Activated T-helper 1 cell treated with anti-CD3 and anti-CD28 coated beads, Interleukin-2, amount 50 U/mL, for 16 hours (primary cell): ENCODE results near the gene ZNF264.
"Not testable (repeated sequence)": the region's sequence is repeated elsewhere in the genome, so short reads cannot be mapped to it uniquely, and the experiment has no call there.

Experiments
- DNase-seq, 2 donors: peaks; one replicate each; pipeline ENCODE4 v3.0.0-alpha.2; 2020; ENCODE audit warnings: low read depth in 1 of 2, low spot score in 1 of 2

Gene ZNF264

GRCh38 chr19:57191141-57192076 lies at the start of gene ZNF264:
ZNF264 (plus strand) TSS chr19:57191500; CDS start chr19:57191914, 414 bp downstream.
- DNase-seq, result peak; percentile 80 to 81

DNA sequence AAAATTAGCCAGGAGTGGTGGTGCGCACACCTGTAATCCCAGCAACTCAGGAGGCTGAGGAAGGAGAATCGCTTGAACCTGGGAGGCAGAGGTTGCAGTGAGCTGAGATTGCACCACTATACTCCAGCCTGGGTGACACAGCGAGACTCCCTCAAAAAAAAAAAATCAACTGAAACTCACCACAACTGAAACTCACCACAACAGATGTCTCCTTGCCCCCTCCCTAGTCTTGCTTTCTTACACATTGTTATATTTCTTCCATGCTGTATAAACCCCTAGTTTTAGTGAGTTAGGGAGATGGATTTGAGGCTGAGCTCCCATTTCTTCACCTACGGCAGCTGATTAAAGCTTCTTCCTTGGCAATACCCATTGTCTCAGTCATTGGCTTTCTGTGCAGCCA lies 49.6 kb upstream of the ZNF264 start:
- no peak for DNase-seq

DNA sequence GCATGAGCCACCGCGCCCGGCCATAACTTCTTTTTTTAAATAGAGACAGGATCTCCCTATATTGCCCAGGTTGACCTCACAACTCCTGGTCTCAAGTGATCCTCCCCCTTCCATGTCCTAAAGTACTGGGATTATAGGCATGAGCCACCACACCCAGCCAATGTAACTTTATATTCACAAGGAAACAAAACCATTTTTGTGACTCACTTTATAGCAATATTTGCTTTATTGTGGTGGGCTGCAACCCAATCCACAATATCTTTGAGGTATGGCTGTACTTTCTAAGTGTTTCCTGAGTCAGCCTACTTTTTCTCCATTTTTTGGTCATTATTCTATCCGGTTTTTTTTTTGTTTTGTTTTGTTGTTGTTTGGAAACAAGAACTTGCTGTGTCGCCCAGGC lies 38.4 kb upstream of the ZNF264 start:
- no peak for DNase-seq

DNA sequence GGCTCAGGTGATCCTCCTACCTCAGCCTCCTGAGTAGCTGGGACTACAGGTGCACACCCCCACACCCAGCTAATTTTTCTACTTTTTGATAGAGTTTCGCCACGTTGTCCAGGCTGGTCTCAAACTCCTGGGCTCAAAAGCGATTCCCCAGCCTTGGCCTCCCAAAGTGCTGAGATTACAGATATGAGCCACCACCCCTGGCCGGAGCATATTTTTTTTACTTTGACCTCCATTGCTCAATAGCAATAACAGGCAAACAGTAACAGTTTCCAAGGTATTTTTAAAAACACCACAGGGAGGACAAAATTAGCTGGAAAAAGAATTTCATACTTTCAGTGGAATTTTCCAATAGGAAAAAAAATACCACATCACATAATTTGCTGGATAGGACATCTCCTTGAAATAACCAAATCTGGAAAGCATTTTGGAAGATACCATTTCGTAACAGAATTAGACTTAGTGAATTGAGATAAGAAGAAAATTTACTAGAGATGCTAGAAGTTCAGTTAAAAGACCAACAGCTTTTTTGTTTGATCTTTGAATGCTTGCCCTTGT lies 29.2 kb upstream of the ZNF264 start:
- no peak for DNase-seq

GRCh38 chr19:57165846-57166245 lies 25.5 kb upstream of the ZNF264 start:
- no peak for DNase-seq

- no peak for DNase-seq
These were observed 23.9 kb upstream of the ZNF264 start, which contains the start of gene DUXA for GRCh38 chr19:57167385-57167784. DUXA (minus strand) TSS chr19:57167485; CDS start chr19:57167443, 42 bp downstream.

GRCh38 chr19:57171551-57172081 lies 19.7 kb upstream of the ZNF264 start:
- peak in 1 of 2 donors; percentile 11 for DNase-seq

- DNase-seq, result no peak
These were observed 999 bp upstream of the ZNF264 start for GRCh38 chr19:57190301-57190700.

- DNase-seq, result no peak
These were observed 749 bp downstream of the ZNF264 start for GRCh38 chr19:57192077-57192420.

DNA sequence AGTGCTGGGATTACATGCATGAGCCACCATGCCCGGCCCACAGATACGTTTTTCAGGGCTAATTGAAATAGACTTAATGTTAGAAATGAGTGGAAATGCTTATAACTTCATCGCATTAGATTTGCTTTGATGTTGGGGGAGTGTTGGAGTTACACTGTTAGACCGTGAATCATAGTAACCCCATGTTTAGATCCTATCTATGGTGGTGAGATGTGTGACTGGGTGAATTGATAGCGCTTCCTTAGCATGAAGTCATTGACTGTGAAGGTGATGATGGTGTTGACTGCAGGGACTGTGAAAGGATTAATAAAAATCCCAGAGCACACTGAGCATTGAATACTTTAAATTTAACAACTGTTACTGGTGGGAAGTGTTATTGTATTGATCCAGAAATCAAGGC lies 1.7 kb downstream of the ZNF264 start:
- no peak for DNase-seq

- DNase-seq, result not testable (repeated sequence)
These were observed 6.6 kb downstream of the ZNF264 start for GRCh38 chr19:57197874-57198273.

DNA sequence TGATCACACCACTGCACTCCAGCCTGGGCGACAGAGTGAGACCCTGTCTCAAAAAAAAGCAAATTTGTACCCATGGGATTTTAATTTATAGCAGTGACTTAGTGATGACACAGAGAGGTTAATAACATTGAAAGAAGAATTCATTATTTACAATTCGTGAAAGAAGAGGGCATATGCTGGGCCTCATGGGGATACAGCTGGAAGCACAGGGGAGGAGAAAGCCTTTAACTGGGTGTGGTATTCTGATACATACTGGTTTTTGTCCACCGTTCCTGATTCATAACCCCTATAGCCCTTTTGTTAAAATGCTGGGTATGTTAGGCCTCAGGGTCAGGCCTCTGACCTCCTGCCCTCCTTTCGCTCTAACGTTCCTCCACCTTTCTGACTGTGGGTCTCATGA lies 10.9 kb downstream of the ZNF264 start:
- DNase-seq, result no peak

DNA sequence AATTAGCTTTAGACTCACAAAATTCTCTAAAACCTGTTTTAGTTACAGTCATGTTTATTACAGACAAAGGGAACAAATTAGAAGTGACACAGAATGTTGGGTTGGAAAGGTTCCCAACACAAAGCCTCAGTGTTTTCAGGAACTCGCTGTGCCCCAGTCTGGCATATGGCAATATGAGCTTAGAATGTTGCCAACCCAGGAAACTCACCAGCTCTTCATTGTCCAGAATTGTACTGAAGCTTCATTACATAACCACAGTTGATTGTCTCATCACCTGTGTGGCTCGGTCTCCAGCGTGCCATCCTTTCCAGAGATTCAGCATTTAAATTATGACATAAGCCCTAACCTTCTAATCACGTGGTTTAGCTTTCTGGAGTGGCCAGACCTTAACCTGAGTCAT lies 19.1 kb downstream of the ZNF264 start:
- DNase-seq, result no peak

DNA sequence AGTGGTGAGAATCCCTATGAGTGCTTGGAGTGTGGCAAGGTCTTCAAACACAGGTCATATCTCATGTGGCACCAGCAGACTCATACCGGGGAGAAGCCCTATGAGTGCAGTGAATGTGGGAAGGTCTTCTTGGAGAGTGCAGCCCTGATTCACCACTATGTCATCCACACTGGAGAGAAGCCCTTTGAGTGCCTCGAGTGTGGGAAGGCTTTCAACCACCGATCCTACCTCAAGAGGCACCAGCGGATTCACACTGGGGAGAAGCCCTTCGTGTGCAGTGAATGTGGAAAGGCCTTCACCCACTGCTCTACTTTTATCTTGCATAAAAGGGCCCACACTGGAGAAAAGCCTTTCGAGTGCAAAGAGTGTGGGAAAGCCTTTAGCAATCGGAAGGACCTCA lies 20.8 kb downstream of the ZNF264 start:
- DNase-seq, result no peak

DNA sequence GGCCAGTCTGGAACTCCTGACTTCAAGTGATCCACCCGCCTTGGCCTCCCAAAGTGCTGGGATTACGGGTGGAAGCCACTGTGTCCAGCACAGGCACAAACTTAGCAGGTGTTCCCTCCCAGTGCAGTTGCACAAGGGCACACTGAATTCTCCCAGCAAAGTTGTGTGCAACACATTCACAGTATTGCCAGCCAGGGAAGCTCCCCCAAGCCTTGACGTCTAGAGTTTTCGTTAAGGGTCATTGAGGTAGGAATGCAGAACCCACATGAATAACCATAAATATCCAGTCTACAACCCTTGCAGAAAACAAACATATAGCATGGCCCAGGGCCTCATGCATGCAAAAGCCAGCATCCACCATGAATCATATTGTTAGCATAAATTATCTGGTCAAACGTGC lies 36.2 kb downstream of the ZNF264 start:
- DNase-seq, result no peak

DNA sequence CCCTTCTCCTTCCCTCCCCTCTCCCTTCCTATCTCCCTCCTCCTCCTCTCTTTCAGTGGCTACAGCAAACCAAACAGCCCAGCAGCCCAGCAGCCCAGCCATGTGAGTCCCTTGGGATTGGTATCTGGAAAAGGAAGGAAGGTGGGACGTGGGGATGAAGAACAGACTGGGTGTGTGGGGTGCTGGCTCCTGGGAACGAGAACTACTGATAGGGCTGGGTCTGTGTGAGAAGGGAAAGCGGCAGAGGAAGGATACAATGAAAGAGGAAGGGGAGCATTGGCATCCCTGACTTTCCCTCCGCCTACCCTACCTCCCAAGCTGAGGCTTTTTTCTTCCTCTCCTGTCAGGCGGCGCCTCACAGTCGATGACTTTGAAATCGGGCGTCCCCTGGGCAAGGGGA lies 40.4 kb downstream of the ZNF264 start:
- no peak for DNase-seq

DNA sequence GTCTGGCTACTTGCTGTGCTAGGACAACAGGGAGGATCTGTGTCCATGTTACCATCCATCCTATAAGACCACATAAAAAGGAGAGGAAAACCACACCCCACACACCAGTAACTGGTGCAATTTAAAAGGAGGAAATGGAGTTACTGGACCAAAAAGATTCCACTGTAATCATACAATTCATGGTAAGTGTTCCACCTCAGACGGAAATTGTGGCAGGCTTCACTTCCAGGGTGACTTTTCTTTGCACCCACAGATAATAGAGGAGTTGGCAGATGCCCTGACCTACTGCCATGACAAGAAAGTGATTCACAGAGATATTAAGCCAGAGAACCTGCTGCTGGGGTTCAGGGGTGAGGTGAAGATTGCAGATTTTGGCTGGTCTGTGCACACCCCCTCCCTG lies 41.9 kb downstream of the ZNF264 start:
- DNase-seq, result no peak

DNA sequence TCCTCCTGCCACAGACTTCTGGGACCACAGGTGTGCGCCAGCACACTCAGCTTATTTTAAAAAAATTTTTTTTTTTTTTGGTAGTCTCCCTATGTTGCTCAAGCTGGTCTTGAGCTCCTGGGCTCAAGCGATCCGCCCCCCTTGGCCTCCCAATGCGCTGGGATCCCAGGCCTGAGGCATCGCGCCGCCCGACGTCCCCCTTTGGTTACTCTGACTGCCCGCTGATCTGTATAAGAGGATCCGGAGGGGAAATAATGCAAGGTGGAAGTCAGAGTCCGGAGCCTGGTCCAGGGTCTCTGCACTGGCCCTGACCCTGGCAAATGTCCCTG lies 48.6 kb downstream of the ZNF264 start:
- no peak for DNase-seq

DNA sequence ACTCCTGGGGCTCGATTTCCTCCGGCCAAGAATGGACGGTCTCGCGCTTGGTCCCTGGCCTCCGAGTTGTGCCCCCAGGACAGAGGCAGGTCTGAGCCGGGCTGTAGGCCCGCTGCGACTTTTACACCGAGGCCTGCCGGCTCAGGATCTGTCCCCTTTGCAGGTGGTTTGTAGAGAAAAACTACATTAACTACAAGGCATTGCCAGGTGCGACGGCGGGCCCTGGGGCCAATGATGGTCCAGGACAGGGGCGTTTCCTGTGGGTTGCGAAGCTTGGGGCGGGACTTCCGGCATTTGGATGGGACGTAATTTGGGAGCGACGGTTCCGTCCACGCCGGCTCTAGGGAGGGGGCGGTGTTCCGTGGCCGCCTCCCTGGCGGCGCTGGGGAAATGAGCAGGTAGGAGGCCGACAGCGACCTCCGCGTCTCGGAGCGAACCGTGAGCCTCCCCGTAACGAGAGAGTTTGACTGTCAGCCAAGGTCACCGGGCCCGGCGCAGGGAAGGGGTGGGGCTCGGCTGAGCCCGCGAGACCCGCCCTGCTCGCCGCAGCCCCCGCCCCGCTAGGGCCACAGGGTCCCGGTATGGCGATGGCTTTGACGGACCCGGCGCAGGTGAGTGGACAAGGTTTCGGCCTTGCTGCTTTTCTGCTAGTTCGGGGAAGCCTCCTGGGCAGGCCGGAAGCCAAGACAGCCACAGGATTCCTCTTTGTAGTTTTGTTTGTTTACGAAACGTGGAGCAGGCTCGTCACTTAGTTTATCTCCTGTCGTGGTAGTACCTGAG lies 49.2 kb downstream of the ZNF264 start, which contains the start of gene ZNF805:
TSS of gene ZNF805 (plus strand) at position 322 of the 780 bp plus-strand sequence. CDS start at position 582, 260 bp downstream.
- peak; percentile 93 for DNase-seq

GRCh38 chr19:57241176-57241575 lies 49.9 kb downstream of the ZNF264 start:
- DNase-seq, result no peak

GRCh38 chr19:57242821-57243220 lies 51.5 kb downstream of the ZNF264 start:
- no peak for DNase-seq

DNA sequence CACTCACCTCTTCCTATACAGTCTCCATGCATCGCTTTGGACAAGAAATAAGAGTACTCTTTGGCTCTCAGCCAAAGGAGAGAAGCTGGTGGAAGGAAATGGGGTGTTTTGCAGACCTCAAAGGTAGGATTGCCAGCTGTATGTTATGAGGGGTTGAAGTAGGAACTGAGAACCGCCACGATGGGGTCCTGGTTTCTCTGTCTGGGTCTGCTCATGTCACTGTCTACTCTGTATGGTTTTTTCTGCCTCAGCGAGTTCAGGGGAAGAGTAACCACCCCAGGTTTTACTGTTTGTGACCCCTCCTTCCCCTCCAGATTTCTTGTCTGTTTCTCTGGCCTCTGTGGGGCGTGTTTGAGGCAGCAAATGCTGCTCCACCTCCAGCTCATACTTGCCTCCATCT lies 53.2 kb downstream of the ZNF264 start:
- no peak for DNase-seq
